GM18526 (cell line): ENCODE measurements around the gene MYOM3.

Source experiments
- POLR2A ChIP-seq: IDR thresholded peaks from 3 replicates; pipeline ENCODE4 v1.6.1; 2011; ENCODE audit not compliant: insufficient read length; ENCODE audit errors: extremely low read depth

The MYOM3 gene

DNA sequence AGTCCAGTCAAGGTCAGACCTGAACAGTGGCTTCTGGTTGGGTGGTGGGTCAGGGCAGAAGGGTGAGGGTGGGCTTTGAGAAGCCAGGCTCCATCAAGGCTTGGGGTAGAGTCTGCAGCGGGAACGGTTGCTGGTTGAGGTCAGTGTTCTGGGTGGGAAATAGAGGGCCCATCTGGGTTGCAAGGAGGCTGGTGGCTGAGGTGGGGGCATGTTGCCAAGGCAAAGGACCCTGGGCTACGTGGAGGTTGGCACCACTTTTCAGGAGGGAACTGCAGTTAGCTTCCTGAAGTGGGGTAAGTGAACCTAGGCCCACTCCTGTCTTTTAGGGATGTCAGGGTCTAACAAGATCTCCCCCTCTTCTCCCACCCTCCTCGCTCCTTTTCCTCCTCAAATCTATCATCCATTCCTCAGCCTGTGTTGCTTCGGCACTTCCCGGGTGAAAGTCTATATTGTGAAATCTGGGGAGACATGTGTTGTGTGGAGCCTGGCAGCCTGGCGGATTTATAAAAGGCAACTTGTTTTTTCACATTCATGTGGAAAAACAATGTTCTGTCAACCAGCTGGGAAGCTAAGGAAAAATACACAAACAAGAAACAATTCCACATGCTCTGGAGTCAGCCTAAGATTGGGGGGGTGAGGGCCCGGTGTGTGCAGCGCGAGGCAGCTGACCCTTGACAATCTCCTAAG is 29.5 kb upstream of the MYOM3 start:
- TF ChIP-seq POLR2A: no peak

DNA sequence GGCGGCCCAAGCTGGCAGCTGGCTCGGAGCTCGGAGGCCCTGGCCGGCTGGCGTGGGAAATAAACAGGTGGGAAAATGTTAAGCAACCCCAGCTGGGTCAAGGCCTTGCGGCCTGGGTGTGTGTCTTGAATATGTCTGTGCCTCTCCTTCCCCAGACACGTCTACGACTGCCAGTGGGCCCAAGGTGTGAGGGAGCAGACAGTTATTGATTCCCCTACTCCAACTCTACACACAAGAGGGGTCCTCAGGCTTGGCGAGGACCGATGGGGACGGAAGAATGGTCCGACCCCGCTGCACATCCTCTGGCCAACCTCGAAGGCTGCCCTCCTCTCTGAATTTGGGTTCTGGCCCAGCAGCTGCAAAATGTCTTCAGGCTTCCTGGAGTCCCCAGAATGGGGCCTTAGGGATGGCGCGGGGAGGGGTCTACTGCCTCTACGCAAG is 28.8 kb upstream of the MYOM3 start:
- TF ChIP-seq POLR2A: no peak

DNA sequence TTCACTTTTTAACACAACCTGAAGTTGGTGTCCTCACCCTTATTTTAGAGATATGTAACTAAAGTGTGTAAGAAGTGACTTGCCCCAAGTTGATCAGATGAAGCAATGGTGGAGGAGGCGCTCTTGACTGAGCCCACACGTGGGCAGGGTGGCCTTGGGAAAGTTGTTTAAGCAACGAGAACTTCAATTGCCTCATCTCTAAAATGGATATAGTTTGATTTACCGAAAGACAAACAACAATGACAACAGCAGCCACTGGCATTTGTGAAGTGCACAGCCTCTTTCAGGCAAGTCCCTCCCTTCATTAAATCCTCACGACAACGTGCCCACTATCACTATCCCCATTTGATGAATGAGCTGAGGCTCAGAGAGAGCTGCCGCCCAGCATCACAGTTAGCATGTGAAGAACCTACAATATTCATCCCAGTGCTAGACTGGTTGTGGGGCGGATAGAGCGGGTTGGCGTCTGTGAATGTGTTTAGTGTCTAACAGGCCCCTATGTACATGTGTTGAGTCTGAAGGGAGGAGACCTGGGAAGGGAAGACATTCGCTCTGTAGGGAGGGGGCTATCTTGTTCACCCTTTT is 28.0 kb upstream of the MYOM3 start:
- no peak for TF ChIP-seq POLR2A

DNA sequence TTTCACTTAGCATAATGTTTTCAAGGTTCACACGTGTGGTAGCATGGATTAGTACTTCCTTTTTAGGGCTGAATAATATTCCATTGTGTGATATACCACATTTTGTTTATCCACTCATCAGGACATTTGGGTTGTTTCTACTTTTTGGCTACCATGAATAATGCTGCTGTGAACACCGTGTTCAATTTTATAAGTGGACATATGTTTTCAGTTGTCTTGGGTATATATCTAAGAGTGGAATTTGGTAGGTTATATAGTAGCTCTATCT is 27.2 kb upstream of the MYOM3 start:
- no peak for TF ChIP-seq POLR2A

DNA sequence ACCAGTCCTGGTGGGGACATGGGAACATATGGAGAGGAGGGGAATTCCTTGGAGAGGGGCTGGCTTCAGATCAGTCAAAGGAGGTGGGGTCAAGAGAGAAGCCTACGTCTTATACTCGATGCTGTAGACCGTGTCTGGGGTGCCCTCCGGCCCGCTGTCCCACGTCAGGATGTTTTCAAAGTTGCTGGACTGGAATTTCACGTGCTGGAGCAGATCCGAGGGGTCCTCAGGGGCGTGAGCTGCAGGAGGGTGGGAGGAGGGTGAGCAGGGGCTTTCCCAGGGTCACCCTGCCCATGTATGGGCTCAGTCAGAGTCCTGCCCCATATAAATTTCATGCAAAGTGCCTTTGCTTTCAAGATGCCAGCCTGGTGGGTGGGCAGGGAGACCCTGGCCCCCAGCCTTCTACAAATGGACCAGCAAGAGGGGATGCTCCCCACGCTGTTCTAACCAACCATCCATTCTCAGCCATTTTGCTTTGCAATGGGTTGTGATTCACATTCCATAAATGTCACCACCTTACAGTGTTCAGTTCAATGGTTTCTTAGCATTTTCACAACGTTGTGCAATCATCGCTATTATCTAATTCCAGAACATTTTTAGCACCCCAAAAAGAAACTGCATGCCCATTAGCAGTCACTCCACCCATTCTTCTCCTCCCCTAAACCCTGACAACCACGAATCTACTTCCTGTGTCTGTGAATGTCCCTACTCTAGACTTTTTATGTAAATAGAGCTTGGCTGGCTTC is 26.7 kb upstream of the MYOM3 start:
- TF ChIP-seq POLR2A: no peak

DNA sequence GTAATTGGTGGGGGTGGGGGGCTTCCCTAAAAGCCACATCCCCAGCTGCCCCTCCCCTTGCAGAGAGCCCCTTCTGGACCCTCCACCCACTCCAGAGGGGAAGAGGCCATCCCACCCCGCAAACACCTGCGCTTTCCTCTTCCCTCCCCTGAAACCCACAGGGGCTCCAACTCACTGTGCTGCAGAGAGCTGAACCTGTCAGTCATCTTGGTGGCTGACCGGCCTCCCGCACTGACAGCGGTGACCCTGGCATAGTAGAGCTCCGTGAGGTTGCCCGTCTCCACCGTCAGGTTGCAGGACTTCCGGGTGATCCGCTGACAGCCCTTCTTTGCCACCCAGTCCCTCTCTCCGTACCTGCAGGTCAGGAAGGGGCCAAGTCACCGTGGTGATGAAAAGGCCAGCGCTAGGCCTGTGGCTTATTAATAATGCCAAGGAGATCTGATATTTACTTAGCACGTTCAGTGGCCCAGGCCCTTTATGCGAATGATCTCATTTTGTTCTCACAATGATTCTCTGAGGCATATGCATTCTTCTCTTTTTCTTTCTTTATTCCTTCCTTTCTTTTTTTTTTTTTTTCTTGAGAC is 25.1 kb upstream of the MYOM3 start:
- TF ChIP-seq POLR2A: no peak

DNA sequence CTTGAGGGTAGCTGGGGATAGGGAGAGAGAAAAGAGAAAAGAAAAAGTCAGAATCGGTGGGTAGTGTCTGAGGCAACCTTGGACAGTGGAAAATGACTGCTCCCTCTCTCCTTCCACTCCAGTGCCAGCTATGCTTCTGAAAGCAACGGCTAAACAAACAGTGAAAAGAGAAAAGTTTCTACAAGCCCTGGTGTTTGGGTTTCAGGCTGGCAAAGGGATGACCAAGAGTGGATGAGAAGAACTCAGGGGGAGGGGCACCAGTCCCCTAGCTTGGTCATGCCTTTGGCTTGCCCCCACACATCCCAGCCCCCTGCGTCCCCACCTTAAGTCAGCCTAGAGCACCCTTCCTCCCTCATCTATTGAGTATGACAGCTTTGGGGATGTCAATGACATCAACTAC is 22.4 kb upstream of the MYOM3 start:
- TF ChIP-seq POLR2A: no peak

DNA sequence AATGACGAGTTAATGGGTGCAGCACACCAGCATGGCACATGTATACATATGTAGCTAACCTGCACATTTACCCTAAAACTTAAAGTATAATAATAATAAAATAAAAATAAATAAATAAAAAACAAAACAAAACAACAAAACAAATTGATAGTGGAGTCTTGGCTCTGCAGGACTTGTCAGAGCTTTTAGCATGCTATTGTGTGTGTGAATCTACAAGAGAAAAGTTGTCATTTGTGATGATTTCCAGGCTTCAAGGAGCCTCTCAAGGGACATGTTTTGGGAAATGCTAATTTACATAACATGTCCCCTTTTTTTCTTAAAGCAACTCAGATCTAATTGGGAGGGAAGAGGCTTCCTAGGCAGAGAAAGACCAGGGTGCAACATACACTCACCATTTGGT is 21.9 kb upstream of the MYOM3 start:
- TF ChIP-seq POLR2A: no peak

DNA sequence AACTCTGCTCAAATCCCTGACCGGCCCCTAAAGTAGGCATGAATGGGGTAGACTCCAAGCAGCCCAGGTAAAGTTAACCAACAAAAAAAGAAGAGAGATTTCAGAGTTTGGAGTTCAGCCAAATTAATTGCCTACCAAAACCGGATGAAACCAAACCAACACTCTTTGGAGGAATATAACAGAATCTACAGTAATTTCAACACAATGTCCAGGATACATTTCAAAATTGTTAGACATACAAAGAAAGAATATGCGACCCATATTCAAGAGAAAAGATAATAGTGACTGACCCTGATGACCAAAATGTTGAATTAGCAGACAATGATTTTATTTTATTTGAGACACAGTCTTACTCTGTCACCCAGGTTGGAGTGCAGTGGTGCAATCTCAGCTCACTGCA is 18.4 kb upstream of the MYOM3 start:
- TF ChIP-seq POLR2A: no peak

DNA sequence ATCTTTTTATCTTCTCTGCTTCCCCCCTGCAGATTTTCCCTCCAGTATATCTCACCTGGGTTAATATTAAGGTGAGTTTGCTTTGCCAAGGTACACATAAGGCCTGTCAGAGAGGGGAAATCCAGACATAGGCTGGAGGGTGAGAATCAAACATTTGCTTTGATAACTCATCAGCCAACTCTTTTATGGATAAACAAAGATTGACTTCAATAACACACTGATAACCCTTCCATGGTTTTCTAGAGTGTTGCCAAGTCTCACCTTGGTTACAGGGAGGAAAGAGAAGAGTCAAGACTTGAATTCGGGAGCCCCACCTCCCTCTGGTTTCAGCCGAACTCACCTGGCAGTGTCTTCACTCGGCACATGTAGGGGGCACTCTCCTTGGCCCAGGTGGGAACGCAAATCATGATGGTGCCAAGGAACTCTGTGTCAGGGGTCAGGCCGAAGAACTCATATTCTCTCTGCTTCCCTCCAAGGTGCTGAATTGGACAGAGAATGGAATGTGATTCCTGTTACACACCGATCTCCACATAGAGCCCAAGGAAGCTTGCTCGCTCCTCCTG is 15.9 kb upstream of the MYOM3 start:
- no peak for TF ChIP-seq POLR2A

DNA sequence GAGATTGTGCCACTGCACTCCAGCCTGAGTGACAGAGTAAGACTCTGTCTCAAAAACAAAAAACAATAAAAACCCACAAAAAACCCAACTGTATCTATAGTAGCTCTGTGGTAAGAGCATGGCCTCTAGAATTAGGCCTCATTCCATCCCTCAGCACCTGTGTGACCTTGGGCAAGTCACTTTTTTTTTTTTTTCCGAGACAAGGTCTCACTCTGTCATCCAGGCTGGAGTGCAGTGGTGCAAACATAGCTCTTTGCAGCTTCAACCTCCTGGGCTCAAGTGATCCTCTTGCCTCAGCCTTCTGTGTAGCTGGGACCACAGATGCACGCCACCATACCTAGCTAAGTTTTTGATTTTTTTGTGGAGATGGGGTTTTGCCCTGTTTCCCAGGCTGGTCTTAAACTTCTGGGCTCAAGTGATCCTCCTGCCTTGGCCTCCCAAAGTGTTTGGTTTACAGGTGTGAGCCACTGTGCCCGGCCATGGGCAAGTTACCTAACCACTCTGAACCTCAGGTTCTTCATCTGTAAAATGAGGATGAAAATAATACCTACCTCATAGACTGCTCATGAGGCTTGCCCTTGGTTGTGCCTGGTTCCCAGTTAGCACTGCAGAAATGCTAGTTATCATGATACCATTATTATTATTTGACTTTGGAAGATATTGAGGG is 15.3 kb upstream of the MYOM3 start:
- no peak for TF ChIP-seq POLR2A

DNA sequence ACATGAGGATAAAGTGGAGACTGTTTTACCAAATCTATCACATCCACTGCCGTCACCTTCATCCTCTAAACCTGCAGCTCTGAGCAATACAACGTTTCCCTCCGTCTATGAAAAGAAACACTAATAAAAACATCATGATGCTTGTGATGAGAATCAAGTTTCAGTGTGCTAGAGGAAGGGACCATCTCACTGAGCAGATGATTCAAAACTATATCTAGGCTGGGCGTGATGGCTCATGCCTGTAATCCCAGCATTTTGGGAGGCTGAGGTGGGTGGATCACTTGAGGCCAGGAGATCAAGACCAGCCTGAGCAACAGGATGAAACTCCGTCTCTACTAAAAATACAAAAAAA is 14.7 kb upstream of the MYOM3 start:
- no peak for TF ChIP-seq POLR2A

DNA sequence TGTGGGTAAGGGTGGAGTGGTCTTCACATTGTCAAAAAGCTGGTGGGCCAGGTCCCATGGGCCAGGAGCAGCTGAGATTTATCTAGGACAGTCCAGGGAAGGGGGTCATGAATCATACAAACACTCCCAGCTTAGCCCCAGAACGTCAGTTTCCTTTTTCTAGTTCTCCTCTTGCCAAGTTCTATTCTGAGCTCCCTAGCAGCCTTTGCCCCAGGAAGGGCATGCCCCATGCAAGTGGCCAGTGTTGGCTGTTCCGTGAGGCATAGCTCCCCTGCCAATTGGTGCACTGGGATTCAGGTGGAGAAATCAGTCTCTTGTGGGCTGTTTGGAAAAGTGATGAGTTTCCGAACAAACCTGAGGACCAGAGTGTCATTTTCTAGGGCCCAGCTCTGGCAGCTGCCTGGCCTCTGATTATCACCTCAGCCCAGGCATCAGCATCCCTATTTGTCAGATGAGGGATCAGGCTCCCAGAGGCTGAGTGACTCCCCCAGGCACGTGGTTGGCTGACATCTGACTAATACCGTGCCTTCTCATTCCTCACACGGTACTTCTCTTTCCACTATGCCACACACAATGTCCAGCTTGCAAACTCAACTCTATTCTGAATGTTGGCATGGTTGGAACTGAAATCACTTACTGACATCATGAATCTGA is 14.2 kb upstream of the MYOM3 start:
- no peak for TF ChIP-seq POLR2A

DNA sequence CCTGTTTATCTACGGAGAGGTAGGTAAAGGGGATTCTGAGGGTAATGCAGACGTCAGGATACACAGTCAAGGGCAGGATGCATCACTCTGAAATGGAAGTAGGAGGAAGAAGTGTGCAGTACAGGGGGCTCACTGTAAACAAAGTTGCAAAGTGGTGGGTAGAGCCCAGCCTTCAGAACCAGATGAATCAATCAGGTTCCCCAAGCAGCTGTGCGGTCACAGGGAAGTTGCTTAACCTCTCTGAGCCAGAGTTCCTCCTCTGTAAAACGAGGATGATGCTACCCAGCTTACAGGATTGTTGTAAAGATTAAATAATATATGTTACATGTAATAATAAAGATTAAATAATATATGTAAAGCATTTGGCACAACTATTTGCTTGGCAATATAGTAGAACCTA is 13.5 kb upstream of the MYOM3 start:
- no peak for TF ChIP-seq POLR2A

DNA sequence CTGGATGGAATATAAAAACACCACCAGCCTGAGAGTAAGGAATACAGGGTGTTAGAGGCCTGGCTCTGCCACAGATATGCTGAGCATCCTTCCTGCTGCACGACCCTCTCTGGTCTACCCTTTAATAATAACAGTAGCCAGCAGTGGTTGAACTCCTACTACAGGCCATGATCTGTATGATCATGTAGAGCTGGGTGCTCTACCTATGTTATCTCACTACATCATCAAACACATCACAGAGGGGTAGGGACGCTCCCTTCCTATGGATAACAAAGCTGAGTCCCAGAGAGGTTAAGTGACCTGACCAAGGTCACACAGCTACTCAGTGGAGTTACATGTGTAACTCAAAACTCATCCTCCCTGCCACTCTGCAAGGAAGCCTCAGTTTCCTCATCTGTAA is 13.0 kb upstream of the MYOM3 start:
- TF ChIP-seq POLR2A: no peak
